Cerebellar cortex (tissue), 1 donor: Measurements from ENCODE around the gene ITPK1.

Experiments
- DNase-seq: peaks from one replicate; pipeline ENCODE4 v3.0.0-alpha.2; 2015; ENCODE audit warnings: low spot score

Gene ITPK1

GRCh38 chr14:92968291-92969020 lies 147.3 kb downstream of the ITPK1 start:
- DNase-seq, result no peak

- no peak for DNase-seq
Measured at GRCh38 chr14:92967346-92967926, 148.3 kb downstream of the ITPK1 start.

- no peak for DNase-seq
Measured at GRCh38 chr14:92965281-92965680, 150.4 kb downstream of the ITPK1 start.

GRCh38 chr14:92964124-92965109 lies 151.3 kb downstream of the ITPK1 start:
- DNase-seq, result no peak

- DNase-seq, result no peak
Measured at GRCh38 chr14:92963301-92964123, 152.2 kb downstream of the ITPK1 start.

GRCh38 chr14:92962831-92963095 lies 153.0 kb downstream of the ITPK1 start:
- DNase-seq, result no peak

- no peak for DNase-seq
Measured at GRCh38 chr14:92962031-92962830, 153.5 kb downstream of the ITPK1 start.

GRCh38 chr14:92961567-92961855 lies 154.2 kb downstream of the ITPK1 start:
- DNase-seq, result no peak

GRCh38 chr14:92960706-92961566 lies 154.8 kb downstream of the ITPK1 start:
- DNase-seq, result no peak

GRCh38 chr14:92959761-92960680 lies 155.7 kb downstream of the ITPK1 start:
- DNase-seq, result no peak

GRCh38 chr14:92959189-92959531 lies 156.6 kb downstream of the ITPK1 start:
- no peak for DNase-seq

- no peak for DNase-seq
Measured at GRCh38 chr14:92958373-92959188, 157.1 kb downstream of the ITPK1 start.

GRCh38 chr14:92956961-92957360 lies 158.8 kb downstream of the ITPK1 start:
- no peak for DNase-seq

- no peak for DNase-seq
Measured at GRCh38 chr14:92955381-92955780, 160.3 kb downstream of the ITPK1 start.

- no peak for DNase-seq
Measured at GRCh38 chr14:92954933-92955332, 160.8 kb downstream of the ITPK1 start.

GRCh38 chr14:92953526-92953925 lies 162.2 kb downstream of the ITPK1 start:
- no peak for DNase-seq

GRCh38 chr14:92952481-92953298 lies 163.0 kb downstream of the ITPK1 start:
- peak; percentile 29 for DNase-seq
